Measurements from ENCODE around the gene EEF2.

DNA sequence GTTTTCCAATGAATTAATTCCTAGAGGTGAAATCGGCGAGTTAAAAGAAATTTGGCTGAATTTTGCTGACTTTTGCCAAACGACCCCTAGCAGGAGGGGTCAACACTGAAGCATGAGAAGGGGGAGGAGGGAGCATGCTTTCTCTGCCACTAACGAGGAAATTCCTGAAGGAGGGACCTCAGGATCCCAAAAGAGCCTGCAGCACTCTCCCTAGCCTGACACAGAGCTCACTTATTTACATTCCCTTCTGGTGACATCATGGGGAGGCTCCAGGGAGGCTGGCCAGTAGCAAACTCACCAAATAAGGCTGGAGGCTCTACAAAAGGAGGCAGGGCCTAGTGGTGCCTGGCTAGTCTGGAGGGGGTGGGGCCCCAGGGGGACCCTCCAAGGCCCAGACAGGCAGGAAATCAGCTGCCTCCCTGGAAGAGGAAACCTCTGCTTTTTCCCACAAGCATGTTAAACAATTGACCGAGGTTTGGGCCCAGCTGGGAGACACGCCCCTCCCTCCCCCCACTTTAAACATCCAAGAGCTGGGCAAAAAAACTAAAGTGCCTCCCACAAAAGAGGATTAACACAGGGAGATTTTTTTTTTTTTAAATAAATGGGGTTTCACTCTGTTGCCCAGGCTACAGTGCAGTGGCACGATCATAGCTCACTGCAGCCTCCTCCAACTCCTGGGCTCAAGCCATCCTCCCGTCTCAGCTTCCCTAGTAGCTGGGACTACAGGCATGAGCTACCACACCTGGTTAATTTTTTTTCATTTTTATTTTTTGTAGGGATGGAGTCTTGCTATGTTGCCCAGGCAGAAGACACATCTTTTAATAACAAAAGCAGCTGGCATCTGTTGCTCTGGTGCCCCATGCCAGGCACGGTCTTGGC is 16.5 kb downstream of the EEF2 start:
- TF ChIP-seq, protein P1, sequence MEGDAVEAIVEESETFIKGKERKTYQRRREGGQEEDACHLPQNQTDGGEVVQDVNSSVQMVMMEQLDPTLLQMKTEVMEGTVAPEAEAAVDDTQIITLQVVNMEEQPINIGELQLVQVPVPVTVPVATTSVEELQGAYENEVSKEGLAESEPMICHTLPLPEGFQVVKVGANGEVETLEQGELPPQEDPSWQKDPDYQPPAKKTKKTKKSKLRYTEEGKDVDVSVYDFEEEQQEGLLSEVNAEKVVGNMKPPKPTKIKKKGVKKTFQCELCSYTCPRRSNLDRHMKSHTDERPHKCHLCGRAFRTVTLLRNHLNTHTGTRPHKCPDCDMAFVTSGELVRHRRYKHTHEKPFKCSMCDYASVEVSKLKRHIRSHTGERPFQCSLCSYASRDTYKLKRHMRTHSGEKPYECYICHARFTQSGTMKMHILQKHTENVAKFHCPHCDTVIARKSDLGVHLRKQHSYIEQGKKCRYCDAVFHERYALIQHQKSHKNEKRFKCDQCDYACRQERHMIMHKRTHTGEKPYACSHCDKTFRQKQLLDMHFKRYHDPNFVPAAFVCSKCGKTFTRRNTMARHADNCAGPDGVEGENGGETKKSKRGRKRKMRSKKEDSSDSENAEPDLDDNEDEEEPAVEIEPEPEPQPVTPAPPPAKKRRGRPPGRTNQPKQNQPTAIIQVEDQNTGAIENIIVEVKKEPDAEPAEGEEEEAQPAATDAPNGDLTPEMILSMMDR (conservative IDR thresholded peaks at IDR 0.05; ENCODE audit: low read length) = no peak
- no peak for TF ChIP-seq EZH2phosphoT487 (IDR thresholded peaks at IDR 0.05; ENCODE audit: borderline replicate concordance, low read depth, low read length)
